Urinary bladder (tissue), 4 donors: ENCODE data around the gene XRCC6. TPM values are rescaled to one million over a fixed set of nuclear protein-coding genes. Genes with fewer than 3 reads are reported as not detected.
"Not testable (repeated sequence)": the region's sequence is repeated elsewhere in the genome, so short reads cannot be mapped to it uniquely, and the experiment has no call there.

ENCODE experiments used
- DNase-seq: peaks from one replicate; pipeline ENCODE4 v3.0.0-alpha.2; 2015; ENCODE audit errors: extremely low spot score
- H3K27ac ChIP-seq: one replicate; pipeline ENCODE4 v1.5.1; 2013; ENCODE audit warnings: low read depth, mild to moderate bottlenecking, moderate library complexity
- H3K36me3 ChIP-seq: one replicate; pipeline ENCODE4 v1.6.1; 2013; ENCODE audit warnings: mild to moderate bottlenecking, moderate library complexity; ENCODE audit not compliant: insufficient read depth
- H3K4me1 ChIP-seq: one replicate; pipeline ENCODE4 v1.6.1; 2013; ENCODE audit warnings: mild to moderate bottlenecking, moderate library complexity; ENCODE audit not compliant: insufficient read depth
- H3K4me3 ChIP-seq: one replicate; pipeline ENCODE4 v1.5.1; 2013; ENCODE audit warnings: low read depth, low read length
- WGBS: extraction: QIAGEN DNeasy Blood & Tissue Kit; methylation state at CpG from one replicate; pipeline ENCODE4 v1.1.7; 2013; 5-methylcytosine and 5-hydroxymethylcytosine counted together
- polyA plus RNA-seq: library from polyadenylated mRNA; stranded (reverse); fragments of 200-250 nt; gene quantifications from one replicate; pipeline ENCODE4 v1.2.3, GENCODE V29; 2013
- total RNA-seq: library from RNA; depleted of rRNA; stranded (reverse); fragments of >200 nt; gene quantifications from one replicate; pipeline ENCODE4 v1.2.3, GENCODE V29; 2014
- donor health status: healthy with polysubstance abuse.
- donor health status: healthy.

Gene XRCC6
- total and polyA plus RNA-seq, 2 donors, result 195 to 199 TPM

DNA sequence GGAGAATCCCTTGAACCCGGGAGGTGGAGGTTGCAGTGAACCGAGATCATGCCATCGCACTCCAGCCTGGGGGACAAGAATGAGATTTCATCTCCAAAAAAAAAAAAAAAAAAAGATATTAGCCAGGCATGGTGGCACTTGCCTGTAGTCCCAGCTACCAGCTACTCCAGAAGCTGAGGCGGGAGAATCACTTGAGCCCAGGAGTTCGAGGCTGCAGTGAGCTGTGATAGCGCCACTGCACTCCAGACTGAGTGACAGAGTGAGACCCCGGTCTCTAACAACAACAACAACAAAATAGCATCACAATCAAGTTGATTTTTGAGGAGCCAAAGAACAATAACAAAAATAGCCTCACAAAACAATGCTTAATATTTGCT is 33.8 kb upstream of the XRCC6 start:
- 90% methylated on average over 7 of the region's 7 CpGs for WGBS
- Histone ChIP-seq H3K36me3 (no peaks in the 10 kb centered on the region), H3K4me1 (peaks cover 3% of the 10 kb centered on the region), H3K27ac (no peak overlapping the region), H3K4me3 (no peak overlapping the region)
- DNase-seq, result no peak

- Histone ChIP-seq H3K27ac (peak within 1 kb of the TSS; percentile 75), H3K4me3 (peak within 1 kb of the TSS; percentile 71), H3K4me1 (peaks cover 3% of the 10 kb centered on the region), H3K36me3 (no peaks in the 10 kb centered on the region)
- DNase-seq, result peak; percentile 98
- WGBS, result under 1% methylated on average over 61 of the region's 61 CpGs
Measured at GRCh38 chr22:41589391-41590241, 31.5 kb upstream of the XRCC6 start, which contains the start of gene PMM1. Gene PMM1 (minus strand): TSS chr22:41589840. CDS start chr22:41589805, 35 bp downstream.

GRCh38 chr22:41593336-41593960 is 27.6 kb upstream of the XRCC6 start:
- H3K4me3 ChIP-seq, DNase-seq, H3K4me1 ChIP-seq, H3K36me3 ChIP-seq, H3K27ac ChIP-seq: not testable (repeated sequence)
- WGBS, result 96% methylated on average over 51 of the region's 51 CpGs

DNA sequence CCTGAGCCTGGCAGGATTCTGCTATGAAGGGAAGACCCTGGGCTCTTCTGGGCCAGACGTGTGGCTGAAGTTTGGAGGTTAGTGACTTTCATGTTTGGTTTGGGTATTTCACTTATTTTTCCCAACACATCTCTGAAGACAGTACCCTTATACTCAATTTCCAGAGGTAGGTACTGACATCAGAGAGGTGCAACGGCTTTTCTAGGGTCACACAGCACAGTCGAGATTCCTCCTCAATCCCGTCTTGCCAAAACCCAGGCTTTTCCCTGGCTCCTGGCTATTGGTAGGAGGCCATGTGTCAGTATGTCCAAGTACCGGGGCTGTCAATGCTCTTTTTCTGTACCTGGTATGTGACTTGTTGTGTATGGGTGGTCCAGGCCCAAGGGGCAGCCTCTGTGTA is 25.4 kb upstream of the XRCC6 start:
- 87% methylated on average over 5 of the region's 5 CpGs for WGBS
- H3K27ac ChIP-seq, result no peak overlapping the region
- H3K36me3 ChIP-seq, result no peaks in the 10 kb centered on the region
- no peak for DNase-seq
- no peaks in the 10 kb centered on the region for H3K4me1 ChIP-seq
- no peak overlapping the region for H3K4me3 ChIP-seq

DNA sequence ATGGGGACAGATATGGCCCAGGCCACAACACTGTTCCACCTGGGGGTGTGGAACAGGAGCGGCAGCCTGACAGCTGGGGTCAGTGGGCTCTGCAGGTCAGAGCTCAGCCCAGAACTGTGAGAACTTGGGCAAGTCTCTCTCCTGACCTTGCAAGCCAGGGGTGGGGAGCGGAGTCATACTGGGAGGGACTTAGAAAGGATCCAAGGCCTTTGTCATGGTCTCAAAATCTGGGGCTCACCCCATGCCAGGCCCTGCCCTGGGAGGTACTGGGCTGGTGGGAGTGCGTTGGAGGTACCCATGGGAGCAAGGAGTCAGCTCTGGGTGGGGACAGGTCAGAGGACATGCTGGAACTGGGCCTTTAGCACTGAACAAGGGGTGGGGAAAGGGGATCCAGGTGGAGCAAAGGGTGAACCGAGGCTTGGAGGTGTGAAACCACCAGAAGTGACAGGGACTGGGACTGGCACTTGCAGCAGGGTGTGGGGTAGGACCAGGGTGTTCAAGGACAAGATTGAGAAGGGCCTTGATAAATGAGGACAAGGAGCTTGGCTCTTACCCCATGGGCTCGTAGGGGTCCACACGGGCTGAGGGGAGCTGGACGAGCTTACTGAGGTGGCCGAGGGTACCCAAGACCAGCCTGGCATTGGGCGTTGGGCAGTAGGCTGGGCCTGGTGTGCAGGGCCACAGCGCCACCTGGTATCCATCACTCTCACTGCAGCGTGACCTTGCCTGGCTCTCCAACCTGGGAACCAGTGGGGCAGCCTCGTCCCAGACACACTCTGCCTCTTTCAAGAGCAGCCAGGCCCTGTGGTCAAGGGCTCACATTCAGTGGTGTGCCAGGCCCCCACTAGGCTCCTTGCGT is 24.1 kb upstream of the XRCC6 start:
- 48% methylated on average over 13 of the region's 13 CpGs for WGBS
- no peaks in the 10 kb centered on the region for H3K36me3 ChIP-seq
- no peaks in the 10 kb centered on the region for H3K4me1 ChIP-seq
- no peak overlapping the region for H3K4me3 ChIP-seq
- H3K27ac ChIP-seq, result no peak overlapping the region
- no peak for DNase-seq

- Histone ChIP-seq H3K27ac (no peak overlapping the region), H3K4me3 (no peak overlapping the region), H3K4me1 (no peaks in the 10 kb centered on the region), H3K36me3 (peaks cover 3% of the 10 kb centered on the region)
- 55% methylated on average over 2 of the region's 2 CpGs for WGBS
- DNase-seq, result no peak
Measured at GRCh38 chr22:41597635-41597953, 23.5 kb upstream of the XRCC6 start.

- no peak overlapping the region for H3K27ac ChIP-seq
- 76% methylated on average over 5 of the region's 5 CpGs for WGBS
- H3K4me3 ChIP-seq, result no peak overlapping the region
- DNase-seq, result no peak
- H3K4me1 ChIP-seq, result no peaks in the 10 kb centered on the region
- peaks cover 3% of the 10 kb centered on the region for H3K36me3 ChIP-seq
Measured at GRCh38 chr22:41598081-41598480, 23.0 kb upstream of the XRCC6 start.

GRCh38 chr22:41598891-41599635 is 22.0 kb upstream of the XRCC6 start:
- 89% methylated on average over 8 of the region's 8 CpGs for WGBS
- H3K27ac ChIP-seq, result no peak overlapping the region
- no peaks in the 10 kb centered on the region for H3K4me1 ChIP-seq
- H3K36me3 ChIP-seq, result peaks cover 3% of the 10 kb centered on the region
- DNase-seq, result no peak
- no peak overlapping the region for H3K4me3 ChIP-seq

DNA sequence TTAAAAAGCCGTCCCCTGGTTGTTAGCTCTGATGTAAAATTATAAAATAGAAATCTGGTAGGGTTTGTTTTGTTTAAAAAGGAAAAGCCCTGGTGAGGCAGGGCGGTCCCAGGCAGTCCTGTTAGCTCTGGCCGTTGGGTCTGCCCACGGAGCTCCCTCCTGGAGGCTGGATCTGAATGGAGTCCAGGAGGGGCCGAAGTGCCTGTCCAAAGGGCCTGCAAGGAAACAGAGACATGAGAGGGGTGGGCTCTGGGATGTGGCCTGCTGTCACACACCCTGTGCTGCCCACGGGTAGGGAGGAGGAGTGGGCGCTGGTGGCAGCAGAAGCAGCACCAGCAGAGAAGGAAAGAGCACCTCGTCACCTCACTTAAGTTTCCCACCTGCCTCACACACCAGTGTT is 20.1 kb upstream of the XRCC6 start:
- no peak overlapping the region for H3K4me3 ChIP-seq
- no peaks in the 10 kb centered on the region for H3K4me1 ChIP-seq
- no peak for DNase-seq
- WGBS, result 92% methylated on average over 8 of the region's 8 CpGs
- H3K27ac ChIP-seq, result no peak overlapping the region
- peaks cover 3% of the 10 kb centered on the region for H3K36me3 ChIP-seq

DNA sequence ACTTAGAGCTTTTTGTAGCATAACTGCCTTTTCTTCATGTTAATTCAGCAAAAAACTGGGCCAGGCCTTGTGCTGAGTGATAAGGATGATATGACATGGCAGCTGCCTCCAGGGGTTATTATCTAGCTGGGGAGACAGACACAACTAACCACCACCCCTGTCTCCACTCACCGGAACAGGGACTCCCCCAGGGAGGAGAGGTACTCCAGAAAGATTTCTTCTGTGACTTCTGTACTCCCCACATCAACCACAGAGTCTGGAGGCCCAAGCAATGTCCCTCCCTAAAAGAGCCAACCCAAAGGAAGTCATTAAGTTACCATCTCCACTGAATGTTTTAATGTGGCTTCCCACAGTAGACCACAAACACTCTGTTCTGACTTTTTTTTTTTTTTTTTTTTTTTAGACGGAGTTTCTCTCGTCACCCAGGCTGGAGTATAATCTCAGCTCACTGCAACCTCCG is 17.2 kb upstream of the XRCC6 start:
- DNase-seq, result no peak
- peaks cover 3% of the 10 kb centered on the region for H3K36me3 ChIP-seq
- WGBS, result 93% methylated on average over 4 of the region's 4 CpGs
- no peak overlapping the region for H3K27ac ChIP-seq
- H3K4me1 ChIP-seq, result no peaks in the 10 kb centered on the region
- H3K4me3 ChIP-seq, result no peak overlapping the region

DNA sequence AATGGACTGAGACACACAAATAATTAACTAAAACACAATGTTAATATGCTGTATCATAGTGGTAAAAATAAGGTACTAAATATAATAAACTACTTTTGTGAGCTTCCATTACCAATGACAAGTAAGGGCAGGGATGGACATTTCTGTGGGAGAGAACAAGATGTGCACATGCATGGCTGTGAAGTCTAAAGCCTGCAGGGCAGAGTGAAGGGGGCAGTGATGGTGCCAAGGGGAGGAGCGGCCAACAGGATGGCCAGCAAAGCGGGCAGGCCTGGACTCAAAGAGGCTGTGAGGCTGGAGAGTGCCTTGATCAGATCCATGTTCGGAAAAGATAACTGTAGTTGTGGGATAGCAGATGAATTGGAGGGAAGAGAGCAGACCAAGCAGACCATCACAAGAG is 12.7 kb upstream of the XRCC6 start:
- DNase-seq, result no peak
- Histone ChIP-seq H3K27ac (no peak overlapping the region), H3K4me3 (no peak overlapping the region), H3K4me1 (no peaks in the 10 kb centered on the region), H3K36me3 (no peaks in the 10 kb centered on the region)
- 97% methylated on average over 3 of the region's 3 CpGs for WGBS

- no peaks in the 10 kb centered on the region for H3K4me1 ChIP-seq
- H3K4me3 ChIP-seq, result no peak overlapping the region
- H3K27ac ChIP-seq, result no peak overlapping the region
- 93% methylated on average over 6 of the region's 6 CpGs for WGBS
- DNase-seq, result no peak
- no peaks in the 10 kb centered on the region for H3K36me3 ChIP-seq
Measured at GRCh38 chr22:41612603-41613306, 8.3 kb upstream of the XRCC6 start.

GRCh38 chr22:41613456-41613855 is 7.6 kb upstream of the XRCC6 start:
- H3K27ac ChIP-seq, result no peak overlapping the region
- H3K4me1 ChIP-seq, result no peaks in the 10 kb centered on the region
- no peak for DNase-seq
- WGBS, result 92% methylated on average over 2 of the region's 2 CpGs
- H3K4me3 ChIP-seq, result no peak overlapping the region
- H3K36me3 ChIP-seq, result no peaks in the 10 kb centered on the region
